ENCODE results near the gene SWAP70. TPM values are rescaled to one million over a fixed set of nuclear protein-coding genes. Genes with fewer than 3 reads are reported as not detected.

SWAP70 gene
- total RNA-seq, 1 experiment from 2014 or later, result 13.0 TPM

- BruUV-seq (replicated peaks), result no TSS peak
- TF ChIP-seq CTCF (IDR thresholded peaks at IDR 0.05; ENCODE audit: unreplicated experiment), result no peak
- Mint-ChIP-seq H3K27me3 (ENCODE audit: insufficient read depth, unreplicated experiment) (no peaks in the 10 kb centered on the region), H3K4me3 (ENCODE audit: unreplicated experiment) (no peak overlapping the region), H3K36me3 (ENCODE audit: insufficient read depth, unreplicated experiment) (peaks cover 27% of the 10 kb centered on the region), H3K27ac (ENCODE audit: low read depth, unreplicated experiment) (no peak overlapping the region), H3K9me3 (ENCODE audit: unreplicated experiment) (no peaks in the 10 kb centered on the region), H3K4me1 (ENCODE audit: insufficient read depth, unreplicated experiment) (no peaks in the 10 kb centered on the region)
- ChIA-PET CTCF (interaction anchor here (0.7 kb wide), 1 partner anchor 634 kb away, joined by 3 read pairs; no protein-coding TSS in a partner anchor), POLR2A (no interaction called here)
- intact Hi-C loops (cut with micrococcal nuclease), result no loop called here
- DNase-seq (ENCODE audit: unreplicated experiment), result no peak
Measured at GRCh38 chr11:9732453-9732852, 68.6 kb downstream of the SWAP70 start.

- no peaks in the 10 kb centered on the region for H3K9me3 Mint-ChIP-seq (ENCODE audit: unreplicated experiment)
- peaks cover 33% of the 10 kb centered on the region for H3K36me3 Mint-ChIP-seq (ENCODE audit: insufficient read depth, unreplicated experiment)
- ChIA-PET CTCF (interaction anchor here (1.2 to 2.5 kb wide), 2 partner anchors 15 to 227 kb away, joined by 3 to 14 read pairs; no protein-coding TSS in a partner anchor), POLR2A (interaction anchor here (0.6 kb wide), 1 partner anchor 571 kb away, joined by 5 read pairs; no protein-coding TSS in a partner anchor)
- H3K4me3 Mint-ChIP-seq (ENCODE audit: unreplicated experiment), result no peak overlapping the region
- TF ChIP-seq CTCF (IDR thresholded peaks at IDR 0.05; ENCODE audit: unreplicated experiment), result no peak
- no TSS peak for BruUV-seq (replicated peaks)
- intact Hi-C loops (cut with micrococcal nuclease), result no loop called here
- no peak for DNase-seq (ENCODE audit: unreplicated experiment)
- no peaks in the 10 kb centered on the region for H3K27me3 Mint-ChIP-seq (ENCODE audit: insufficient read depth, unreplicated experiment)
- H3K27ac Mint-ChIP-seq (ENCODE audit: low read depth, unreplicated experiment), result no peak overlapping the region
- no peaks in the 10 kb centered on the region for H3K4me1 Mint-ChIP-seq (ENCODE audit: insufficient read depth, unreplicated experiment)
Measured at GRCh38 chr11:9733212-9733611, 69.3 kb downstream of the SWAP70 start.

- POLR2A ChIA-PET, result interaction anchor here (1.0 kb wide), 1 partner anchor 10 kb away, joined by 7 read pairs; no protein-coding TSS in a partner anchor
- CTCF ChIA-PET, result interaction anchor here (0.6 to 2.5 kb wide), 2 partner anchors 13 to 596 kb away, joined by 4 to 14 read pairs; no protein-coding TSS in a partner anchor
- H3K27me3 Mint-ChIP-seq (ENCODE audit: insufficient read depth, unreplicated experiment), result no peaks in the 10 kb centered on the region
- no peak overlapping the region for H3K4me3 Mint-ChIP-seq (ENCODE audit: unreplicated experiment)
- H3K9me3 Mint-ChIP-seq (ENCODE audit: unreplicated experiment), result no peaks in the 10 kb centered on the region
- peaks cover 42% of the 10 kb centered on the region for H3K36me3 Mint-ChIP-seq (ENCODE audit: insufficient read depth, unreplicated experiment)
- DNase-seq (ENCODE audit: unreplicated experiment), result no peak
- intact Hi-C loops (cut with micrococcal nuclease), result no loop called here
- H3K4me1 Mint-ChIP-seq (ENCODE audit: insufficient read depth, unreplicated experiment), result no peaks in the 10 kb centered on the region
- H3K27ac Mint-ChIP-seq (ENCODE audit: low read depth, unreplicated experiment), result no peak overlapping the region
- no peak for TF ChIP-seq CTCF (IDR thresholded peaks at IDR 0.05; ENCODE audit: unreplicated experiment)
- no TSS peak for BruUV-seq (replicated peaks)
Measured at GRCh38 chr11:9735236-9735635, 71.4 kb downstream of the SWAP70 start.

GRCh38 chr11:9735919-9736318 lies 72.0 kb downstream of the SWAP70 start:
- no TSS peak for BruUV-seq (replicated peaks)
- TF ChIP-seq CTCF (IDR thresholded peaks at IDR 0.05; ENCODE audit: unreplicated experiment), result no peak
- POLR2A ChIA-PET, result no interaction called here
- CTCF ChIA-PET, result interaction anchor here (1.0 kb wide), 2 partner anchors 13 kb away, joined by 3 read pairs; no protein-coding TSS in a partner anchor
- Mint-ChIP-seq H3K27me3 (ENCODE audit: insufficient read depth, unreplicated experiment) (no peaks in the 10 kb centered on the region), H3K9me3 (ENCODE audit: unreplicated experiment) (no peaks in the 10 kb centered on the region), H3K36me3 (ENCODE audit: insufficient read depth, unreplicated experiment) (peaks cover 39% of the 10 kb centered on the region), H3K4me1 (ENCODE audit: insufficient read depth, unreplicated experiment) (no peaks in the 10 kb centered on the region), H3K27ac (ENCODE audit: low read depth, unreplicated experiment) (no peak overlapping the region), H3K4me3 (ENCODE audit: unreplicated experiment) (no peak overlapping the region)
- intact Hi-C loops (cut with micrococcal nuclease), result no loop called here
- DNase-seq (ENCODE audit: unreplicated experiment), result no peak
